ENCODE measurements around the gene RCAN2.

GRCh38 chr6:46217671-46218131, 273.5 kb downstream of the RCAN2 start:
- TF ChIP-seq CTCF (conservative IDR thresholded peaks at IDR 0.05; ENCODE audit: low read depth in 2 of 2): no peak
- no peak for TF ChIP-seq EZH2 (IDR thresholded peaks at IDR 0.05; ENCODE audit: low read depth, unreplicated experiment)
- TF ChIP-seq REST (IDR thresholded peaks at IDR 0.05; ENCODE audit: unreplicated experiment): no peak
- TF ChIP-seq EZH2phosphoT487 (IDR thresholded peaks at IDR 0.05; ENCODE audit: unreplicated experiment): no peak
- TF ChIP-seq POLR2AphosphoS5 (IDR thresholded peaks at IDR 0.05; ENCODE audit: low read depth): no peak
- TF ChIP-seq ZNF114 (CRISPR knock-in tag; IDR thresholded peaks at IDR 0.05): no peak
- TF ChIP-seq ZNF331 (CRISPR knock-in tag; IDR thresholded peaks at IDR 0.05; ENCODE audit: low read depth): no peak
- no peak for TF ChIP-seq CREB1 (CRISPR knock-in tag; IDR thresholded peaks at IDR 0.05; ENCODE audit: low read depth)
- TF ChIP-seq JUNB (IDR thresholded peaks at IDR 0.05; ENCODE audit: unreplicated experiment): no peak
- TF ChIP-seq STAT1 (IDR thresholded peaks at IDR 0.05; ENCODE audit: unreplicated experiment): no peak
- no peak for TF ChIP-seq ETS1 (IDR thresholded peaks at IDR 0.05)
- TF ChIP-seq, protein P1, sequence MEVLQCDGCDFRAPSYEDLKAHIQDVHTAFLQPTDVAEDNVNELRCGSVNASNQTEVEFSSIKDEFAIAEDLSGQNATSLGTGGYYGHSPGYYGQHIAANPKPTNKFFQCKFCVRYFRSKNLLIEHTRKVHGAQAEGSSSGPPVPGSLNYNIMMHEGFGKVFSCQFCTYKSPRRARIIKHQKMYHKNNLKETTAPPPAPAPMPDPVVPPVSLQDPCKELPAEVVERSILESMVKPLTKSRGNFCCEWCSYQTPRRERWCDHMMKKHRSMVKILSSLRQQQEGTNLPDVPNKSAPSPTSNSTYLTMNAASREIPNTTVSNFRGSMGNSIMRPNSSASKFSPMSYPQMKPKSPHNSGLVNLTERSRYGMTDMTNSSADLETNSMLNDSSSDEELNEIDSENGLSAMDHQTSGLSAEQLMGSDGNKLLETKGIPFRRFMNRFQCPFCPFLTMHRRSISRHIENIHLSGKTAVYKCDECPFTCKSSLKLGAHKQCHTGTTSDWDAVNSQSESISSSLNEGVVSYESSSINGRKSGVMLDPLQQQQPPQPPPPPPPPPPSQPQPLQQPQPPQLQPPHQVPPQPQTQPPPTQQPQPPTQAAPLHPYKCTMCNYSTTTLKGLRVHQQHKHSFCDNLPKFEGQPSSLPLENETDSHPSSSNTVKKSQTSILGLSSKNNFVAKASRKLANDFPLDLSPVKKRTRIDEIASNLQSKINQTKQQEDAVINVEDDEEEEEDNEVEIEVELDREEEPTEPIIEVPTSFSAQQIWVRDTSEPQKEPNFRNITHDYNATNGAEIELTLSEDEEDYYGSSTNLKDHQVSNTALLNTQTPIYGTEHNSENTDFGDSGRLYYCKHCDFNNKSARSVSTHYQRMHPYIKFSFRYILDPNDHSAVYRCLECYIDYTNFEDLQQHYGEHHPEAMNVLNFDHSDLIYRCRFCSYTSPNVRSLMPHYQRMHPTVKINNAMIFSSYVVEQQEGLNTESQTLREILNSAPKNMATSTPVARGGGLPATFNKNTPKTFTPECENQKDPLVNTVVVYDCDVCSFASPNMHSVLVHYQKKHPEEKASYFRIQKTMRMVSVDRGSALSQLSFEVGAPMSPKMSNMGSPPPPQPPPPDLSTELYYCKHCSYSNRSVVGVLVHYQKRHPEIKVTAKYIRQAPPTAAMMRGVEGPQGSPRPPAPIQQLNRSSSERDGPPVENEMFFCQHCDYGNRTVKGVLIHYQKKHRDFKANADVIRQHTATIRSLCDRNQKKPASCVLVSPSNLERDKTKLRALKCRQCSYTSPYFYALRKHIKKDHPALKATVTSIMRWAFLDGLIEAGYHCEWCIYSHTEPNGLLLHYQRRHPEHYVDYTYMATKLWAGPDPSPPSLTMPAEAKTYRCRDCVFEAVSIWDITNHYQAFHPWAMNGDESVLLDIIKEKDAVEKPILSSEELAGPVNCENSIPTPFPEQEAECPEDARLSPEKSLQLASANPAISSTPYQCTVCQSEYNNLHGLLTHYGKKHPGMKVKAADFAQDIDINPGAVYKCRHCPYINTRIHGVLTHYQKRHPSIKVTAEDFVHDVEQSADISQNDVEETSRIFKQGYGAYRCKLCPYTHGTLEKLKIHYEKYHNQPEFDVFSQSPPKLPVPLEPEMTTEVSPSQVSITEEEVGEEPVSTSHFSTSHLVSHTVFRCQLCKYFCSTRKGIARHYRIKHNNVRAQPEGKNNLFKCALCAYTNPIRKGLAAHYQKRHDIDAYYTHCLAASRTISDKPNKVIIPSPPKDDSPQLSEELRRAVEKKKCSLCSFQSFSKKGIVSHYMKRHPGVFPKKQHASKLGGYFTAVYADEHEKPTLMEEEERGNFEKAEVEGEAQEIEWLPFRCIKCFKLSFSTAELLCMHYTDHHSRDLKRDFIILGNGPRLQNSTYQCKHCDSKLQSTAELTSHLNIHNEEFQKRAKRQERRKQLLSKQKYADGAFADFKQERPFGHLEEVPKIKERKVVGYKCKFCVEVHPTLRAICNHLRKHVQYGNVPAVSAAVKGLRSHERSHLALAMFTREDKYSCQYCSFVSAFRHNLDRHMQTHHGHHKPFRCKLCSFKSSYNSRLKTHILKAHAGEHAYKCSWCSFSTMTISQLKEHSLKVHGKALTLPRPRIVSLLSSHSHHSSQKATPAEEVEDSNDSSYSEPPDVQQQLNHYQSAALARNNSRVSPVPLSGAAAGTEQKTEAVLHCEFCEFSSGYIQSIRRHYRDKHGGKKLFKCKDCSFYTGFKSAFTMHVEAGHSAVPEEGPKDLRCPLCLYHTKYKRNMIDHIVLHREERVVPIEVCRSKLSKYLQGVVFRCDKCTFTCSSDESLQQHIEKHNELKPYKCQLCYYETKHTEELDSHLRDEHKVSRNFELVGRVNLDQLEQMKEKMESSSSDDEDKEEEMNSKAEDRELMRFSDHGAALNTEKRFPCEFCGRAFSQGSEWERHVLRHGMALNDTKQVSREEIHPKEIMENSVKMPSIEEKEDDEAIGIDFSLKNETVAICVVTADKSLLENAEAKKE (CRISPR knock-in tag; IDR thresholded peaks at IDR 0.05): no peak
- no peak for TF ChIP-seq NANOG (IDR thresholded peaks at IDR 0.05; ENCODE audit: borderline replicate concordance)
